Mucosa of descending colon (tissue), 3 donors: ENCODE measurements around the gene SPPL3. TPM values are rescaled to one million over a fixed set of nuclear protein-coding genes. Genes with fewer than 3 reads are reported as not detected.
"Not testable (repeated sequence)": the region's sequence is repeated elsewhere in the genome, so short reads cannot be mapped to it uniquely, and the experiment has no call there.

Experiments used
- ATAC-seq: fragments of 200-7000 bp; cut with Tn5 transposase; one replicate; pipeline ENCODE4 v1.9.1; 2020; ENCODE audit warnings: mild to moderate bottlenecking, moderate library complexity
- DNase-seq, 3 donors: peaks; one replicate each; pipeline ENCODE4 v3.0.0-alpha.2; 2020
- H3K36me3 ChIP-seq: fragments of 200-600 bp; one replicate; pipeline ENCODE4 v1.8.0; 2021; ENCODE audit warnings: low read depth, mild to moderate bottlenecking
- H3K4me1 ChIP-seq: fragments of 200-600 bp; one replicate; pipeline ENCODE4 v1.8.0; 2021; ENCODE audit warnings: low read depth, mild to moderate bottlenecking
- H3K4me3 ChIP-seq: fragments of 200-600 bp; one replicate; pipeline ENCODE4 v1.8.0; 2021; ENCODE audit warnings: mild to moderate bottlenecking
- H3K9me3 ChIP-seq: fragments of 200-600 bp; one replicate; pipeline ENCODE4 v1.8.0; 2021; ENCODE audit warnings: mild to moderate bottlenecking
- intact Hi-C, 2 donors: fragments of 100-400 bp; cut with DNase I in 1 of 2; cut with micrococcal nuclease in 1 of 2; formaldehyde crosslinking; loops; one replicate each; pipeline versions ENCODE4 v1.11.0 to v1.11.1; 2022; cut with DNase I, micrococcal nuclease
- long read RNA-seq, 2 donors: library from polyadenylated mRNA; unstranded; transcript quantifications; one replicate each; pipeline ENCODE4 v2.0.0, GENCODE V29; 2019 to 2021
- total RNA-seq, 3 donors: library from RNA; stranded (reverse); fragmentation: NEBNext Ultra II Directional in 2 of 3; extraction: Animal tissue kit (Norgen Biotek cat#: 25700) in 2 of 3; gene quantifications; one replicate each; pipeline versions ENCODE4 v1.2.1 to v1.2.4, GENCODE V29; 2021 to 2023
- TF ChIP-seq, protein P1 (sequence below): fragments of 200-600 bp; IDR thresholded peaks from one replicate; pipeline ENCODE4 v1.8.0; 2022; ENCODE audit warnings: antibody characterized with exemption, mild to moderate bottlenecking
- donor health status: DM: no; HTN: no; CAD: no; lungs with moderate emphysema.
- donor health status: DM: no; HTN: no; CAD: no.
- donor health status: DM: no; HTN: yes; CAD: no.

Gene SPPL3, protein sequence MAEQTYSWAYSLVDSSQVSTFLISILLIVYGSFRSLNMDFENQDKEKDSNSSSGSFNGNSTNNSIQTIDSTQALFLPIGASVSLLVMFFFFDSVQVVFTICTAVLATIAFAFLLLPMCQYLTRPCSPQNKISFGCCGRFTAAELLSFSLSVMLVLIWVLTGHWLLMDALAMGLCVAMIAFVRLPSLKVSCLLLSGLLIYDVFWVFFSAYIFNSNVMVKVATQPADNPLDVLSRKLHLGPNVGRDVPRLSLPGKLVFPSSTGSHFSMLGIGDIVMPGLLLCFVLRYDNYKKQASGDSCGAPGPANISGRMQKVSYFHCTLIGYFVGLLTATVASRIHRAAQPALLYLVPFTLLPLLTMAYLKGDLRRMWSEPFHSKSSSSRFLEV
- 10 to 100 TPM; 51.8 to 72.1 (median 65.6) TPM for total RNA-seq
- long read RNA-seq, donor 1, full-length matches to known transcripts: 112 of 134 reads
- long read RNA-seq, donor 1, partial matches to known transcripts: 8 of 134 reads
- long read RNA-seq, donor 1, other reads (novel, unspliced or antisense): 14 of 134 reads
- long read RNA-seq, donor 2, full-length matches to known transcripts: 1 of 5 reads
- long read RNA-seq, donor 2, partial matches to known transcripts: 3 of 5 reads
- long read RNA-seq, donor 2, other reads (novel, unspliced or antisense): 1 of 5 reads

DNA sequence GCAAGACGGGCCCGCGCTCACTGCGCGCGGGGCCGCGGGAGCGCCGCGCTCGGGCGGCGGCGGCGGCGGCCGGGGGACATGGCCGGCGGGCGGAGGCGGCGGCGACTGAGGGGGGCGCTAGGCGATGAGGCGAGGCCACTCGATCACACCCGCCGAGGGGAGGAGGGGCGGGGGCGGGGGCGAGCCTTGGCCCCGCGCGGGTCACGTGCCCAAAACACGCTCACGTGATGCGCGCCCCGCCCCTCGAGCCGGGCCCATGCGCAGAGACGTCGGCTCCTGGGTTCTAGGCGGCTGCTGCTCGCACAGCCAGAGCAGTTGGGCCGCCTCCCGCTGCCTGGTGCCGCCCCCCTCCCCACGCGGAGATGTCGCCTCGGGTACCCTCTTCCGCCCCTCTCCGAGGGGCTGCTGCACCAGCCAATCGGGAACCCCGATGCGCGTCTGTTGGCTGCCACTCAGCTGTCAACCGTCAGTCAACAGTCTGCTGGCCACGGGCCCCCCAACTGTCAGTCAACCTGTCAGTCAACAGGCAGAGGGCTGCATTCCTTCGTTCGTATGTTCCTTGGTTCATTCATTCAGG is at the start of gene SPPL3:
TSS of gene SPPL3 (minus strand) at position 162 of the 577 bp plus-strand sequence. CDS start 491 bp downstream, outside the sequence.
- Histone ChIP-seq H3K4me1 (peaks cover 12% of the 10 kb centered on the region), H3K36me3 (no peaks in the 10 kb centered on the region), H3K4me3 (peak within 1 kb of the TSS; percentile 94), H3K9me3 (no peaks in the 10 kb centered on the region)
- DNase-seq (peak; percentile 95 to 98 (median 97)), ATAC-seq (peak; percentile 91)
- TF ChIP-seq, protein P1, sequence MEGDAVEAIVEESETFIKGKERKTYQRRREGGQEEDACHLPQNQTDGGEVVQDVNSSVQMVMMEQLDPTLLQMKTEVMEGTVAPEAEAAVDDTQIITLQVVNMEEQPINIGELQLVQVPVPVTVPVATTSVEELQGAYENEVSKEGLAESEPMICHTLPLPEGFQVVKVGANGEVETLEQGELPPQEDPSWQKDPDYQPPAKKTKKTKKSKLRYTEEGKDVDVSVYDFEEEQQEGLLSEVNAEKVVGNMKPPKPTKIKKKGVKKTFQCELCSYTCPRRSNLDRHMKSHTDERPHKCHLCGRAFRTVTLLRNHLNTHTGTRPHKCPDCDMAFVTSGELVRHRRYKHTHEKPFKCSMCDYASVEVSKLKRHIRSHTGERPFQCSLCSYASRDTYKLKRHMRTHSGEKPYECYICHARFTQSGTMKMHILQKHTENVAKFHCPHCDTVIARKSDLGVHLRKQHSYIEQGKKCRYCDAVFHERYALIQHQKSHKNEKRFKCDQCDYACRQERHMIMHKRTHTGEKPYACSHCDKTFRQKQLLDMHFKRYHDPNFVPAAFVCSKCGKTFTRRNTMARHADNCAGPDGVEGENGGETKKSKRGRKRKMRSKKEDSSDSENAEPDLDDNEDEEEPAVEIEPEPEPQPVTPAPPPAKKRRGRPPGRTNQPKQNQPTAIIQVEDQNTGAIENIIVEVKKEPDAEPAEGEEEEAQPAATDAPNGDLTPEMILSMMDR: no peak
- intact Hi-C loops: no loop called here

DNA sequence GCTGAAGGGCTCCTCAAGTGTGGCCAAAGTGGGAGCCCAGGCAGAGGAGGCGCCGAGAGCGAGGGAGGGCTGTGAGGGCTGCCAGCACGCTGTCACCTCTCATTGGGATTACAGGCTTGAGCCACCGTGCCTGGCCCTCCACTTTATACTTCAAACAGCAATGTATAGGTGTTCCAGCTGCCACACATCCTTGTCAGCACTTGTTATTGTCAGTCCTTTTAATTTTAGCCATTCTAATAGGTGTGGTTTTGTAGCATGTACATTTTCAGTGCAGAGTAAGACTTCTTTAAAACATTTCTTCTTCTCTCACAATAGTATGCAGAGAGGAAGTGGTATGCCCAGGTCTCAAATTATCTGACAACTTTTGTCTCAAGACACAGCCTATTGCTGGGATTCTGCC is 46.6 kb upstream of the SPPL3 start:
- intact Hi-C loops: no loop called here
- no peak for ATAC-seq
- H3K4me3 ChIP-seq: no peak overlapping the region
- no peaks in the 10 kb centered on the region for H3K9me3 ChIP-seq
- TF ChIP-seq, protein P1: no peak
- no peaks in the 10 kb centered on the region for H3K36me3 ChIP-seq
- peaks cover 3% of the 10 kb centered on the region for H3K4me1 ChIP-seq
- DNase-seq: no peak

DNA sequence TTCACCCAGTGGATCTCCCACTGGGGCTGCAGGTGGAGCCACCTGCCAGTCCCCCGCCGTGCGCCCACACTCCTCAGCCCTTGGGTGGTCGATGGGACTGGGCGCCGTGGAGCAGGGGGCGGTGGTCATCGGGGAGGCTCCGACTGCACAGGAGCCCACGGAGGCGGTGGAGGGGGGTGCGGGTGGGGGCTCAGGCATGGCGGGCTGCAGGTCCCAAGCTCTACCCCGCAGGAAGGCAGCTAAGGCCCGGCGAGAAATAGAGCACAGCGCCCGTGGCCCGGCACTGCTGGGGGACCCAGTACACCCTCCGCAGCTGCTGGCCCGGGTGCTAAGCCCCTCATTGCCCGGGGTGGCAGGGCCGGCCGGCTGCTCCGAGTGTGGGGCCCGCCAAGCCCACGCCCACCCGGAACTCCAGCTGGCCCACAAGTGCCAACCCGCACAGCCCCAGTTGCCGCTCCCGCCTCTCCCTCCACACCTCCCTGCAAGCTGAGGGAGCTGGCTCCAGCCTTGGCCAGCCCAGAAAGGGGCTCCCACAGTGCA is 46.2 kb upstream of the SPPL3 start:
- H3K4me1 ChIP-seq, H3K9me3 ChIP-seq, intact Hi-C loops, H3K4me3 ChIP-seq, H3K36me3 ChIP-seq, DNase-seq, ATAC-seq: not testable (repeated sequence)

DNA sequence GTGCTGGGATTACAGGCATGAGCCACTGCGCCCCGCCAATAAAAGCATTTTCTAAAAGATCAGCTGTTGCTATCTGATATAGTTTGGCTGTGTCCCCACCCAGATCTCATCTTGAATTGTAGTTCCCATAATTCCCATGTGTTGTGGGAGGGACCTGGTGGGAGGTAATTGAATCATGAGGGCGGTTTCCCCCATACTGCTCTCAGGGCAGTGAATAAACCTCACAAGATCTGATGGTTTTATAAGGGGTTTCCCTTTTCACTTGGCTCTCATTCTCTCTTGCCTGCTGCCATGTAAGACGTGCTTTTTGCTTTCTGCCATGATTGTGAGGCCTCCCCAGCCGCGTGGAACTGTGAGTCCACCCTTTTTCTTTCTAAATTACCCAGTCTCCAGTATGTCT is 41.4 kb upstream of the SPPL3 start:
- H3K36me3 ChIP-seq, H3K9me3 ChIP-seq, H3K4me3 ChIP-seq, H3K4me1 ChIP-seq, DNase-seq, intact Hi-C loops, ATAC-seq: not testable (repeated sequence)

DNA sequence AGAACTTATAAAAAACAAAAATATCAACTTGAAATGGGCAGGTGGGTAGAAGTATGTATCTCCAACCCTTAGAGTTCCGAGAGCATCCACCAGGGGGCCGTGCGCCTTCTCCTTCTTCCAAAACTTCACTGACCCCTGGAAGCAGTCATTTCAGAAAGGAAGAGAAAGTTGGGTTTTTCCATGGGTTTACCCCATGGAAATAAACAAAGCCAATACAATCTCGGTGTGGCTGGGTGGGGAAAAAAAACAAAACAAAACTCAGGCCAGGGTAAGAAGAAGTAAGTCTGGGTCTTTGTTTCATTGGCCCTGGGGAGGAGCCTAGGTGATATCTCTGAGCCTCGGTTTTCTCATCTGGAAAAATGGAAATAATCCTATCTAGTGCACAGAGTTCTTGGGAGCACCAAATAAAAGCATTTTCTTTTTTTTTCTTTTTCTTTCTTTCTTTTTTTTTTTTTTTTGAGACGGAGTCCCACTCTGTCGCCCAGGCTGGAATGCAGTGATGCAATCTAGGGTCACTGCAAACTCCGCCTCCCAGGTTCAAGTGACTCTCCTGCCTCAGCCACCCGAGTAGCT is 40.6 kb upstream of the SPPL3 start:
- DNase-seq: peak in 2 of 3 donors; percentile 76 to 87

DNA sequence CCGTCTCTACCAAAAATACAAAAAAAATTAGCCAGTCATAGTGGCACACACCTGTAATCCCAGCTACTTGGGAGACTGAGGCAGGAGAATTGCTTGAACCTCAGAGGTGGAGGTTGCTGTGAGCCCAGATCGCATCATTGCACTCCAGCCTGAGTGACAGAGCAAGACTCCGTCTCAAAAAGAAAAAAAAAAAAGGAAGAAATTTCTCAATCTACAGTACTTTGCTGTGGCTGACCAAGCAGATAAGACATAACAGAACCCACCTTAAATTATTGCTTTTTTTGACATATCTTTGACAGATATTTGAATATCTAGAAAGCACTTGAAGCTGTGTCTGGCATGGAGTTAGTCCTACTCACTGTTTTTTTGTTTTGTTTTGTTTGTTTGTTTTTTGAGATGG is 39.3 kb upstream of the SPPL3 start:
- TF ChIP-seq, protein P1: no peak
- intact Hi-C loops: no loop called here
- H3K4me1 ChIP-seq: no peaks in the 10 kb centered on the region
- H3K4me3 ChIP-seq: no peak overlapping the region
- no peak for ATAC-seq
- H3K9me3 ChIP-seq: no peaks in the 10 kb centered on the region
- no peak for DNase-seq
- H3K36me3 ChIP-seq: no peaks in the 10 kb centered on the region

More for the DNA sequence above, 40.6 kb upstream of the SPPL3 start:
- Histone ChIP-seq H3K36me3 (no peaks in the 10 kb centered on the region), H3K9me3 (no peaks in the 10 kb centered on the region), H3K4me1 (no peaks in the 10 kb centered on the region), H3K4me3 (no peak overlapping the region)
- ATAC-seq: peak; percentile 73
- TF ChIP-seq, protein P1: peak; percentile 70
- intact Hi-C loops: no loop called here
